SK-N-SH treated with all-trans-retinoic acid at 6 μM for 48 hours (cell line): Measurements from ENCODE around the gene CTSC.

ENCODE experiments used
- BACH2 ChIP-seq: fragments of 250-450 bp; sonication (Bioruptor Pico); IDR thresholded peaks from 2 replicates; pipeline ENCODE4 v1.9.0; 2021; ENCODE audit warnings: mild to moderate bottlenecking, borderline replicate concordance
- CSRNP3 ChIP-seq: fragments of 250-450 bp; sonication (Bioruptor Pico); IDR thresholded peaks from 2 replicates; pipeline ENCODE4 v1.5.1; 2021; ENCODE audit warnings: mild to moderate bottlenecking, moderate library complexity
- RARB ChIP-seq: fragments of 250-450 bp; sonication (Bioruptor Pico); IDR thresholded peaks from 2 replicates; pipeline ENCODE4 v1.8.0; 2021; ENCODE audit warnings: mild to moderate bottlenecking, moderate library complexity
- TCF4 ChIP-seq: fragments of 250-450 bp; sonication (Bioruptor Pico); IDR thresholded peaks from 2 replicates; pipeline ENCODE4 v1.8.0; 2021; ENCODE audit warnings: mild to moderate bottlenecking, moderate library complexity, borderline replicate concordance
- TOX ChIP-seq: fragments of 250-450 bp; sonication (Bioruptor Pico); IDR thresholded peaks from 2 replicates; pipeline ENCODE4 v1.8.0; 2021; ENCODE audit warnings: mild to moderate bottlenecking, moderate library complexity, borderline replicate concordance
- TSHZ2 ChIP-seq: fragments of 250-450 bp; sonication (Bioruptor Pico); IDR thresholded peaks from 2 replicates; pipeline ENCODE4 v1.5.0; 2020; ENCODE audit warnings: mild to moderate bottlenecking, moderate library complexity
- ZFP30 ChIP-seq: fragments of 450-650 bp; formaldehyde crosslinking; IDR thresholded peaks from 2 replicates; pipeline ENCODE4 v1.5.0; 2022; ENCODE audit warnings: mild to moderate bottlenecking, moderate library complexity

DNA sequence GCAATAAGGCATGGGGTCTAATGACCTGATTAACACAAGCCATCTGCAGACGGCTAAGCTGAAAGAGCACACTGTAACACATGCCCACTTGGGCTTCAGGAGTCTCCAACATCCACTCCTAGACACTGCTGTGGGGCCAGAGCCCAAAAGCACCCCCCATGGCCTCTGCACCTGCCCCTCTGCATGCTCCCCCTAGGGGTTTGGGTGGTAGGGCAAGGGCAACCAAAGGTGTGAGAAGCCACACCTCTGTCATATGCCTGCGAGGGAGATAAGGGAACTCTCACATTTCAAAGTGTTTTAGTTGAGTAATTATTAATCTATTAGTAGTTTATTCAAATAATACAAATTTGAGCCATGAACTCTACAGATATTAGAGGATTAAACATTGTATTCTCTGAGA lies 30.8 kb downstream of the CTSC start:
- TF ChIP-seq RARB (CRISPR knock-in tag): no peak
- no peak for TF ChIP-seq TCF4 (CRISPR knock-in tag)
- TF ChIP-seq TSHZ2 (CRISPR knock-in tag): no peak
- no peak for TF ChIP-seq TOX (CRISPR knock-in tag)
- no peak for TF ChIP-seq CSRNP3 (CRISPR knock-in tag)
- TF ChIP-seq BACH2: no peak
- no peak for TF ChIP-seq ZFP30
